Sigmoid colon (tissue), 7 donors: Measurements from ENCODE around the gene ZNF766. TPM values are rescaled to one million over a fixed set of nuclear protein-coding genes. Genes with fewer than 3 reads are reported as not detected.
"Not testable (repeated sequence)": the region's sequence is repeated elsewhere in the genome, so short reads cannot be mapped to it uniquely, and the experiment has no call there.

Source experiments
- DNase-seq: peaks from one replicate; pipeline ENCODE4 v3.0.0-alpha.2; 2019
- H3K27ac ChIP-seq, 4 donors: fragments of 200-600 bp; sonication (generic); one replicate each; pipeline ENCODE4 v1.5.1; 2016 to 2019; ENCODE audit warnings: mild to moderate bottlenecking in 1 of 4
- H3K27me3 ChIP-seq, 3 donors: fragments of 200-600 bp; sonication (generic); one replicate each; pipeline ENCODE4 v1.5.1; 2019; ENCODE audit warnings: mild to moderate bottlenecking in 1 of 3
- H3K36me3 ChIP-seq, 4 donors: fragments of 200-600 bp; sonication (generic); one replicate each; pipeline ENCODE4 v1.5.1; 2016 to 2019
- H3K4me1 ChIP-seq, 4 donors: fragments of 200-600 bp; sonication (generic); one replicate each; pipeline ENCODE4 v1.5.1; 2017 to 2019
- H3K4me3 ChIP-seq, 4 donors: fragments of 200-600 bp; sonication (generic); one replicate each; pipeline ENCODE4 v1.5.1; 2017 to 2019; ENCODE audit warnings: mild to moderate bottlenecking in 2 of 4, moderate library complexity in 1 of 4
- H3K9me3 ChIP-seq, 4 donors: fragments of 200-600 bp in 3 of 4; sonication (generic) in 3 of 4; one replicate each; pipeline versions ENCODE4 v1.5.1 to v1.6.1; 2013 to 2019
- EP300 ChIP-seq, 4 donors: sonication (generic); formaldehyde crosslinking; IDR thresholded peaks; one replicate each; pipeline ENCODE4 v1.6.1; 2017; ENCODE audit warnings: antibody characterized with exemption in 4 of 4
- POLR2A ChIP-seq, 2 donors: fragments of 450-650 bp; IDR thresholded peaks; one replicate each; pipeline ENCODE4 v1.6.1; 2016; ENCODE audit warnings: antibody characterized with exemption in 2 of 2, mild to moderate bottlenecking in 2 of 2, moderate library complexity in 2 of 2
- POLR2AphosphoS5 ChIP-seq, 4 donors: sonication (generic); formaldehyde crosslinking; IDR thresholded peaks; one replicate each; pipeline ENCODE4 v1.6.1; 2017; ENCODE audit warnings: antibody characterized with exemption in 4 of 4
- WGBS, 2 donors: extraction: QIAGEN DNeasy Blood & Tissue Kit; methylation state at CpG; one replicate each; pipeline ENCODE4 v1.1.7; 2013; 5-methylcytosine and 5-hydroxymethylcytosine counted together
- intact Hi-C: fragments of 100-400 bp; cut with DNase I; formaldehyde crosslinking; loops from one replicate; pipeline ENCODE4 v1.15.1; 2023
- polyA plus RNA-seq, 3 donors: library from polyadenylated mRNA; stranded (reverse); fragments of 200-250 nt; gene quantifications; one replicate each; pipeline ENCODE4 v1.2.3, GENCODE V29; 2013
- total RNA-seq, 4 donors: library from RNA; depleted of rRNA; stranded (reverse); fragments of >200 nt; gene quantifications; one replicate each; pipeline ENCODE4 v1.1.0, GENCODE V29; 2016
- TF ChIP-seq, protein P1 (sequence below), 4 experiments: fragments of 450-650 bp in 3 of 4; fragments of 200-600 bp in 1 of 4; IDR thresholded peaks; one replicate each; pipeline ENCODE4 v1.5.1; 2016 to 2019; ENCODE audit warnings: antibody characterized with exemption in 4 of 4, mild to moderate bottlenecking in 3 of 4, moderate library complexity in 2 of 4
- donor health status: healthy with polysubstance abuse.
- donor health status: Bipolar disorder and iron deficiency.
- donor health status: healthy.

The ZNF766 gene
- total and polyA plus RNA-seq, 7 donors: 2.8 to 11.0 (median 5.7) TPM

DNA sequence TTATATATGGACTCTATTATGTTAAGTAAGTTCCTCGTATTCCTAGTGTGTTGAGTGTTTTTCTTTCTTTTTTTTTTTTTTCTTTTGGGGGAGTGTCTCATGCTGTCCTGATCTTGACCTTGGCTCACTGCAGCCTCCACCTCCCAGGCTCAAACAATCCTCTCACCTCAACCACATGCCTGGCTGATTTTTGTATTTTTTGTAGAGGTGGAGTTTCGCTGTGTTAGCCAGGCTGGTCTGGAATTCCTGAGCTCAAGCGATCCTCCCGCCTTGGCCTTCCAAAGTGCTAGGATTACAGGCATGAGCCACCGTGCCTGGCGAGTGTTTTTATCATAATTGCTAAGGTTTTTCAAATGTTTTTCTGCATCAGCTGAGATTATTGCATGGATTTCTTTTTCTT is 16.9 kb downstream of the ZNF766 start:
- H3K36me3 ChIP-seq: peaks cover 0 to 92% (median 42%) of the 10 kb centered on the region in 4 donors
- WGBS, 2 donors: 88 to 98% methylated on average over 6 of the region's 6 CpGs
- H3K27me3 ChIP-seq: no peaks in the 10 kb centered on the region
- H3K4me1 ChIP-seq: no peaks in the 10 kb centered on the region
- H3K4me3 ChIP-seq: no peak overlapping the region
- H3K9me3 ChIP-seq: peaks cover 0 to 13% (median 0%) of the 10 kb centered on the region in 4 donors
- H3K27ac ChIP-seq: no peak overlapping the region
- intact Hi-C loops: no loop called here
- no peak for DNase-seq
- no peak for TF ChIP-seq POLR2A (IDR thresholded peaks at IDR 0.05)
- TF ChIP-seq POLR2AphosphoS5 (IDR thresholded peaks at IDR 0.05): no peak
- TF ChIP-seq EP300 (IDR thresholded peaks at IDR 0.05): no peak
- TF ChIP-seq, protein P1, sequence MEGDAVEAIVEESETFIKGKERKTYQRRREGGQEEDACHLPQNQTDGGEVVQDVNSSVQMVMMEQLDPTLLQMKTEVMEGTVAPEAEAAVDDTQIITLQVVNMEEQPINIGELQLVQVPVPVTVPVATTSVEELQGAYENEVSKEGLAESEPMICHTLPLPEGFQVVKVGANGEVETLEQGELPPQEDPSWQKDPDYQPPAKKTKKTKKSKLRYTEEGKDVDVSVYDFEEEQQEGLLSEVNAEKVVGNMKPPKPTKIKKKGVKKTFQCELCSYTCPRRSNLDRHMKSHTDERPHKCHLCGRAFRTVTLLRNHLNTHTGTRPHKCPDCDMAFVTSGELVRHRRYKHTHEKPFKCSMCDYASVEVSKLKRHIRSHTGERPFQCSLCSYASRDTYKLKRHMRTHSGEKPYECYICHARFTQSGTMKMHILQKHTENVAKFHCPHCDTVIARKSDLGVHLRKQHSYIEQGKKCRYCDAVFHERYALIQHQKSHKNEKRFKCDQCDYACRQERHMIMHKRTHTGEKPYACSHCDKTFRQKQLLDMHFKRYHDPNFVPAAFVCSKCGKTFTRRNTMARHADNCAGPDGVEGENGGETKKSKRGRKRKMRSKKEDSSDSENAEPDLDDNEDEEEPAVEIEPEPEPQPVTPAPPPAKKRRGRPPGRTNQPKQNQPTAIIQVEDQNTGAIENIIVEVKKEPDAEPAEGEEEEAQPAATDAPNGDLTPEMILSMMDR (IDR thresholded peaks at IDR 0.05): no peak

- intact Hi-C loops: no loop called here
- Histone ChIP-seq H3K4me3 (no peak overlapping the region), H3K27me3 (no peaks in the 10 kb centered on the region), H3K4me1 (peaks cover 0 to 9% (median 3%) of the 10 kb centered on the region in 4 donors), H3K27ac (no peak overlapping the region), H3K9me3 (peaks cover 0 to 12% (median 0%) of the 10 kb centered on the region in 4 donors), H3K36me3 (peaks cover 0 to 54% (median 20%) of the 10 kb centered on the region in 4 donors)
- TF ChIP-seq, protein P1 (IDR thresholded peaks at IDR 0.05): no peak
- TF ChIP-seq EP300 (IDR thresholded peaks at IDR 0.05): no peak
- TF ChIP-seq POLR2A (IDR thresholded peaks at IDR 0.05): no peak
- TF ChIP-seq POLR2AphosphoS5 (IDR thresholded peaks at IDR 0.05): no peak
- DNase-seq: no peak
- 96 to 98% methylated on average over 3 of the region's 3 CpGs for WGBS, 2 donors
Measured at GRCh38 chr19:52291781-52292180, 22.4 kb downstream of the ZNF766 start.

DNA sequence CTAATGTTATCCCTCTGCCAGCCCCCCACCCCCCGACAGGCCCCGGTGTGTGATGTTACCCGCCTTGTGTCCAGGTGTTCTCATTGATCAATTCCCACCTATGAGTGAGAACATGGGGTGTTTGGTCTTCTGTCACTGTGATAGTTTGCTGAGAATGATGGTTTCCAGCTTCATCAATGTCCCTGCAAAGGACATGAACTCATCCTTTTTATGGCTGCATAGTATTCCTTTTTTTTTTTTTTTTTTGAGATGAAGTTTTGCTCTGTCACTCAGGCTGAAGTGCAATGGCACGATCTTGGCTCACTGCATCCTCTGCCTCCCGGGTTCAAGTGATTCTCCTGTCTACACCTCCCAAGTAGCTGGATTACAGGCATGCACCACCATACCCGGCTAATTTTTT is 23.6 kb downstream of the ZNF766 start:
- peaks cover 0 to 45% (median 20%) of the 10 kb centered on the region in 4 donors for H3K36me3 ChIP-seq
- H3K4me3 ChIP-seq, DNase-seq, H3K27ac ChIP-seq, H3K27me3 ChIP-seq, intact Hi-C loops: not testable (repeated sequence)
- peaks cover 0 to 11% (median 0%) of the 10 kb centered on the region in 4 donors for H3K9me3 ChIP-seq
- WGBS, 2 donors: 98 to 99% methylated on average over 6 of the region's 6 CpGs
- H3K4me1 ChIP-seq: peaks cover 0 to 15% (median 7%) of the 10 kb centered on the region in 4 donors

GRCh38 chr19:52296400-52296772 is 27.0 kb downstream of the ZNF766 start:
- H3K27ac ChIP-seq: peak overlapping the region; percentile 75 to 93 (median 90)
- H3K9me3 ChIP-seq: peaks cover 0 to 18% (median 0%) of the 10 kb centered on the region in 4 donors
- DNase-seq: no peak
- H3K36me3 ChIP-seq: peaks cover 10 to 29% (median 16%) of the 10 kb centered on the region in 4 donors
- peak overlapping the region; percentile 64 to 93 (median 84) for H3K4me3 ChIP-seq
- 8 to 25% methylated on average over 8 of the region's 8 CpGs for WGBS, 2 donors
- H3K27me3 ChIP-seq: no peaks in the 10 kb centered on the region
- TF ChIP-seq, protein P1 (IDR thresholded peaks at IDR 0.05): no peak
- no peak for TF ChIP-seq POLR2AphosphoS5 (IDR thresholded peaks at IDR 0.05)
- TF ChIP-seq POLR2A (IDR thresholded peaks at IDR 0.05): peak in 1 of 2 donors; percentile 6
- TF ChIP-seq EP300 (IDR thresholded peaks at IDR 0.05): no peak
- peaks cover 0 to 19% (median 12%) of the 10 kb centered on the region in 4 donors for H3K4me1 ChIP-seq
- intact Hi-C loops: loop anchor here (1.0 to 5.0 kb wide), 3 partner anchors 27 to 101 kb away; partner anchors contain the start of genes ZNF528, ZNF610 and ZNF766

- H3K27ac ChIP-seq: peak within 1 kb of the TSS; percentile 89 to 95 (median 92)
- H3K9me3 ChIP-seq: peaks cover 0 to 15% (median 0%) of the 10 kb centered on the region in 4 donors
- WGBS, 2 donors: 0 to 1% methylated on average over 66 to 75 of the region's 75 CpGs
- DNase-seq: peak; percentile 92
- peaks cover 10 to 29% (median 21%) of the 10 kb centered on the region in 4 donors for H3K36me3 ChIP-seq
- peak within 1 kb of the TSS; percentile 64 to 93 (median 84) for H3K4me3 ChIP-seq
- intact Hi-C loops: loop anchor here (1.0 to 5.0 kb wide), 3 partner anchors 28 to 100 kb away; partner anchors contain the start of genes ZNF528, ZNF610 and ZNF766
- no peaks in the 10 kb centered on the region for H3K27me3 ChIP-seq
- TF ChIP-seq POLR2AphosphoS5 (IDR thresholded peaks at IDR 0.05): peak; percentile 80 to 95 (median 88)
- TF ChIP-seq POLR2A (IDR thresholded peaks at IDR 0.05): peak; percentile 42 to 61
- TF ChIP-seq EP300 (IDR thresholded peaks at IDR 0.05): no peak
- TF ChIP-seq, protein P1 (IDR thresholded peaks at IDR 0.05): peak in 2 of 4 experiments; percentile 13 to 15
- peaks cover 0 to 19% (median 12%) of the 10 kb centered on the region in 4 donors for H3K4me1 ChIP-seq
Measured at GRCh38 chr19:52296773-52297600, 27.6 kb downstream of the ZNF766 start, which contains the start of gene ZNF480. Gene ZNF480 (plus strand): TSS chr19:52297169. CDS start chr19:52300413, 3,244 bp downstream.
